Measurements from ENCODE around the gene HSPA4.

DNA sequence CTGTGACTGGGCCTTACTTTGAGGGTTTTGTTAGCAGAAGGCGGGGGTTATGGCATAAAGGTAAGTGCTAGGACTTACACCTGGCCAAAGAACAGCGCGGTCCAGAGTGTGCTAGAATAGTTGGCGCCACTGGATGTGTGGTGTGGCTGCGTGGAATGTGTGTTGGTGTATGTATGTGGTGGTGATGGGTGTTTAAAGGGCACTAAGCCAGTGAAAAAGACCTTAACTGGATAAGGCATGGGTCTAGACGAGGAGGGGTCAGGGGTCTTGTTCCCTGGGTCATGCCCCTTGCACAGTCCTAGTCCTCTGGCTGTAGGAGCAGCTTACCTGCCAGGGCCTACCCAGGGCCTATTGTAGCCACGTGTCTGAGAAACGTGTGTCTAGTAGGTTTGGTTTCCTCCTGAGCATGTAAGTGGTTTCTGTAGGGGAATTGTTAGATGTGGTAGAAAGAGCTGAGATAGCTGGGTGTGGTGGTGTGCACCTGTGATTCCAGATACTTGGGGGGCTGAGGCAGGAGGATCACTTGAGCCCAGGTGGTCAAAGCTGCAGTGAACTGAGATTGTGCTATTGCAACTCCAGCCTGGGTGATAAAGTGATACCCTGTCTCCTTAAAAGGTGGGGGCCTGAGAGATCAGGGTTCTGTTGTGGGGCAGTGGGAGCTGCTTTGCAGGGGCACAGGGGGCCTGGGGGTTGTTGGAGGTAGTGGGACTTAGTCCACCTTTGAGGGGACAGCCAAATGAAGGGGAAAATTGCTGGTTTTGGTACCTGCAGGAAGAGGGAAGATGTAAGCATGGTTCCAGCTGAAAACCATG is 55.2 kb downstream of the HSPA4 start:
- no peak for TF ChIP-seq TAF1 (IDR thresholded peaks at IDR 0.05; ENCODE audit: borderline replicate concordance, insufficient read depth, low read length)
- peak; percentile 57; the same call in 1 of the 2 replicates for TF ChIP-seq POLR2AphosphoS5 (IDR thresholded peaks at IDR 0.05; ENCODE audit: low read depth, low read length)
- no peak for TF ChIP-seq SIN3A (IDR thresholded peaks at IDR 0.05; ENCODE audit: borderline replicate concordance, insufficient read depth, low read length)
